HG02678 (cell line): ENCODE results near the gene ETFB.

Experiments used
- ATAC-seq: cut with Tn5 transposase; IDR thresholded peaks from one replicate; pipeline ENCODE4 v1.9.1; 2021; ENCODE audit warnings: mild to moderate bottlenecking, moderate library complexity; ENCODE audit not compliant: unreplicated experiment

Gene ETFB

DNA sequence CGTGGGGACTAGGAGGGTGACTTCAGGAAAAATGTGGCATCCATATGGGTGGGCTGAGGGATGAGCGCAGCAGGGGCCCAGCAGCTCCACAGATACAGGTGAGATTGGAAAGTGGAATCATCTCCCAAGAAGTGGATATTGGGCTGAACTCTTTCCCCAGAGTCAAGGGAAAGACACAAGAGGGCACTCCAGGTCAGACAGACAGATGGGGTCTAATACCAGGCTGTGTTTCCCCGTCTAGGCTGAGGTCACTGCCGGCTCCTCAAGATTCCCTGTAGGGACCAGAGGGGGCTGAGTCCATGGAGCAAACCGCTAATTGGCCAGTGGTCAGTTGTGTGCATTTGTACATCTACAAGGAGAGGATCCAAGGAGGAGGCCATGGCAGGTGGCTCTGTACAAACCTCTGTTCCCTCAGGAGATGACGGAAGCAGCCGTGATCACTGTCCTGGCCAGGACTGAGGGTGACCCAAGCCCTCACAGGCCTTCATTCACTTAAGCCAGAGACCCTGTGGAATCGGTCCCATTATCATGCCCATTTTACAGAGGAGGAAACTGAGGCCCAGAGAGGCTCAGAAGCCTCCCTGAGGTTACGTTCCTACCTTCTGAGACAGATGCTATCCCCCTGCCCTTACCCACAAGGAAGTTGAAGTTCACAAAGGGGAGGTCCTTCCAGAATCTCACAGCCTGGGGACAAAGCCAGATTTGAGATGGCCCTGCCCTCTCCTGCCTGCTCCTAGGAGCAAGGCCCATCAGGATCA, 69.7 kb downstream of the ETFB start:
- ATAC-seq, result no peak

DNA sequence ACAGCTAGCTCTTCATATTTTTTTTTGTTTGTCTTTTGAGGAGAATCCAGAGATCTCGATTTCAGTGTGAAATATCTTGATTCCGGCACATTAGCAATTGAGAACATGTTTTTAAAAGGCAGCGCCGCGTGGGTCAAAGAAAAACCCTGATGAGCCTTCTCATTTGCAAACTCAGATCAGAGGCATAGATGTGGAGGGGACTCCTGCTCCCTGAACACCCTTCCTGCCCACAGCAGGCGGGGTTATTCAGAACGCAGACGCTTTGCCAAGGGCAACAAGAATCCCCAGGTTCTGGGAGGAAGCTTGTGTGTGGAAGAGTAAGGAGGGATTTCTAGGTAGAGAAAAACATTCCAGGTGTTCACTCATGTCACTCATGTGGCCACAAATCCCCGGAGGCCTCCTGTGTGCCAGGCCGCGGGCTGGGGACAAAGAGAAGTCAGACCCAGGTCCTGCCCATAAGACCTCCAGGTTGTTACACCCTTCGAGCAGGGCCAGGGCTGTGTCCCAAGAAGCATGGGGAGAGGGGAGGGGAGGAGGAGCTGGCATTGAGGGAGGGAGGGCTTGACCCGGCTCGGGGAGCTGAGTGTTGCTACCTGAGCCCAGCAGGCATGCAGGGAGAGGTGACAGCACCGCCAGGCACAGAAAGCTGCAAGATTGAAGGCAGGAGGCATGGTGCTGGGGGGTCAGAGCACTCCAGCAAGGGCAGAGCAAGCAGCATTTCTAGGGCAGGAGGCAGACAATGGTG, 70.6 kb downstream of the ETFB start:
- ATAC-seq, result no peak
